CD4-positive, alpha-beta T cell (primary cell): Measurements from ENCODE around the gene FILIP1L. TPM values are rescaled to one million over a fixed set of nuclear protein-coding genes. Genes with fewer than 3 reads are reported as not detected.

Experiments used
- ATAC-seq: fragments of 200-7000 bp; cut with Tn5 transposase; one replicate; pipeline ENCODE4 v1.10.0; 2022; ENCODE audit warnings: mild to moderate bottlenecking; ENCODE audit not compliant: poor library complexity
- CTCF ChIA-PET: fragments of 350-600 bp; sonication (Branson Sonifier 250); formaldehyde crosslinking; loops from one replicate; lab custom pipeline; 2021; ENCODE audit warnings: antibody characterized with exemption, inconsistent platforms; lab: Charles Lee
- POLR2A ChIA-PET: fragments of 350-600 bp; sonication (Branson Sonifier 250); formaldehyde crosslinking; loops from one replicate; lab custom pipeline; 2021; ENCODE audit warnings: antibody characterized with exemption, inconsistent platforms; lab: Charles Lee
- DNase-seq, 14 experiments: peaks; one replicate each; pipeline ENCODE4 v3.0.0-alpha.2; 2013 to 2020; ENCODE audit warnings: mixed read lengths in 2 of 14
- H3K27ac ChIP-seq, 2 donors: one replicate each; pipeline versions ENCODE4 v1.5.1 to v1.7.0; 2013; ENCODE audit warnings: low read length in 2 of 2, low read depth in 1 of 2, mild to moderate bottlenecking in 1 of 2
- H3K27me3 ChIP-seq, 2 experiments: 1 replicate in 1 of 2; 2 replicates in 1 of 2; pipeline versions ENCODE4 v1.6.1 to v1.7.0; 2013; ENCODE audit warnings: low read length in 2 of 2, control low read depth in 1 of 2, mild to moderate bottlenecking in 1 of 2, moderate library complexity in 1 of 2; ENCODE audit not compliant: insufficient read depth in 2 of 2, control insufficient read depth in 1 of 2
- H3K36me3 ChIP-seq: one replicate; pipeline ENCODE4 v1.6.1; 2013; ENCODE audit warnings: low read length, control low read depth; ENCODE audit not compliant: insufficient read depth
- H3K4me1 ChIP-seq: one replicate; pipeline ENCODE4 v1.6.1; 2013; ENCODE audit warnings: low read length, control low read depth; ENCODE audit not compliant: insufficient read depth
- H3K4me3 ChIP-seq: one replicate; pipeline ENCODE4 v1.5.1; 2013; ENCODE audit warnings: mild to moderate bottlenecking, low read length, moderate library complexity
- H3K9me3 ChIP-seq, 2 experiments: 1 replicate in 1 of 2; 2 replicates in 1 of 2; pipeline versions ENCODE4 v1.6.1 to v1.7.0; 2013; ENCODE audit warnings: low read length in 2 of 2, mild to moderate bottlenecking in 2 of 2, control low read depth in 1 of 2, moderate library complexity in 1 of 2; ENCODE audit not compliant: control insufficient read depth in 1 of 2, insufficient read depth in 1 of 2
- H3K27ac Mint-ChIP-seq: one replicate; pipeline ENCODE4 v1.8.0; 2020; ENCODE audit warnings: mixed read lengths
- H3K27me3 Mint-ChIP-seq: one replicate; pipeline ENCODE4 v1.8.0; 2021; ENCODE audit warnings: mixed read lengths
- H3K36me3 Mint-ChIP-seq: one replicate; pipeline ENCODE4 v1.8.0; 2021; ENCODE audit warnings: low read depth, mixed read lengths
- H3K4me1 Mint-ChIP-seq: one replicate; pipeline ENCODE4 v1.8.0; 2021; ENCODE audit warnings: low read depth, mixed read lengths
- H3K4me3 Mint-ChIP-seq: one replicate; pipeline ENCODE4 v1.8.0; 2020; ENCODE audit warnings: mild to moderate bottlenecking, mixed read lengths
- H3K9me3 Mint-ChIP-seq: one replicate; pipeline ENCODE4 v1.8.0; 2020; ENCODE audit warnings: mixed read lengths
- intact Hi-C, 2 experiments: fragments of 100-400 bp; cut with DNase I in 1 of 2; cut with micrococcal nuclease in 1 of 2; formaldehyde crosslinking; loops; one replicate each; pipeline versions ENCODE4 v1.15.1 to v1.9.0; 2023 to 2025; cut with DNase I, micrococcal nuclease
- total RNA-seq, 174 experiments: library from RNA in 2 of 174; stranded (reverse) in 2 of 174; gene quantifications; one replicate each; pipeline ENCODE4 v1.2.3 and lab custom pipeline; 2021 to 2026
- TF ChIP-seq, protein P1 (sequence below): fragments of 200-600 bp; IDR thresholded peaks from one replicate; pipeline ENCODE4 v1.8.0; 2022; ENCODE audit warnings: antibody characterized with exemption, mild to moderate bottlenecking

Gene FILIP1L
- total RNA-seq, 2 experiments from 2014 or later, result 0.08 to 0.28 TPM

DNA sequence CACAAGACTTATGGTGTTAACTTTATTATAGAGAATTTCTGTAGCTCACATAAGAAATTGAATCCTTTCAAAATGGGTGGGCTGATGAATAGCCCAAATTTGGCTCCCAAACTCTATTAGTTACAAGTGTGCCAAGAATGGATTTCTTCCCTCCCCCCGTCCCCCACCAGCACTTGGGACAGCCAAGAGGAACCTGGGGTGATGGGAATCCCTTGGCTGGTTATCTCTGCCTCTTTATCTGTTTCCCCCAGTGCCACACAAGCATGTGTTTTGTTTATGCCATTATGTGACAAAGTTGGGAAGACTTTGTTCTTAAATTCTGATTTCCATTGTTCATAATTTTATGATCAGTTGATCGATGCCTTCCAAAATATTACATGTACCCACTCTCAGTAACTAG lies 268.3 kb downstream of the FILIP1L start:
- intact Hi-C loops, result no loop called here
- no peaks in the 10 kb centered on the region for H3K36me3 ChIP-seq
- POLR2A ChIA-PET, result no interaction called here
- no peaks in the 10 kb centered on the region for H3K36me3 Mint-ChIP-seq
- H3K4me1 Mint-ChIP-seq, result peaks cover 6% of the 10 kb centered on the region
- CTCF ChIA-PET, result interaction anchor here (1.2 kb wide), 1 partner anchor 223 kb away, joined by 3 read pairs; no protein-coding TSS in a partner anchor
- H3K4me1 ChIP-seq, result no peaks in the 10 kb centered on the region
- H3K27me3 ChIP-seq, result no peaks in the 10 kb centered on the region
- H3K9me3 ChIP-seq, result no peaks in the 10 kb centered on the region
- DNase-seq, result no peak
- ATAC-seq, result no peak
- TF ChIP-seq, protein P1, sequence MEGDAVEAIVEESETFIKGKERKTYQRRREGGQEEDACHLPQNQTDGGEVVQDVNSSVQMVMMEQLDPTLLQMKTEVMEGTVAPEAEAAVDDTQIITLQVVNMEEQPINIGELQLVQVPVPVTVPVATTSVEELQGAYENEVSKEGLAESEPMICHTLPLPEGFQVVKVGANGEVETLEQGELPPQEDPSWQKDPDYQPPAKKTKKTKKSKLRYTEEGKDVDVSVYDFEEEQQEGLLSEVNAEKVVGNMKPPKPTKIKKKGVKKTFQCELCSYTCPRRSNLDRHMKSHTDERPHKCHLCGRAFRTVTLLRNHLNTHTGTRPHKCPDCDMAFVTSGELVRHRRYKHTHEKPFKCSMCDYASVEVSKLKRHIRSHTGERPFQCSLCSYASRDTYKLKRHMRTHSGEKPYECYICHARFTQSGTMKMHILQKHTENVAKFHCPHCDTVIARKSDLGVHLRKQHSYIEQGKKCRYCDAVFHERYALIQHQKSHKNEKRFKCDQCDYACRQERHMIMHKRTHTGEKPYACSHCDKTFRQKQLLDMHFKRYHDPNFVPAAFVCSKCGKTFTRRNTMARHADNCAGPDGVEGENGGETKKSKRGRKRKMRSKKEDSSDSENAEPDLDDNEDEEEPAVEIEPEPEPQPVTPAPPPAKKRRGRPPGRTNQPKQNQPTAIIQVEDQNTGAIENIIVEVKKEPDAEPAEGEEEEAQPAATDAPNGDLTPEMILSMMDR, result no peak
- no peaks in the 10 kb centered on the region for H3K9me3 Mint-ChIP-seq
- no peaks in the 10 kb centered on the region for H3K27me3 Mint-ChIP-seq
- H3K27ac Mint-ChIP-seq, result no peak overlapping the region
- H3K4me3 ChIP-seq, result no peak overlapping the region
- H3K27ac ChIP-seq, result no peak overlapping the region
- no peak overlapping the region for H3K4me3 Mint-ChIP-seq

DNA sequence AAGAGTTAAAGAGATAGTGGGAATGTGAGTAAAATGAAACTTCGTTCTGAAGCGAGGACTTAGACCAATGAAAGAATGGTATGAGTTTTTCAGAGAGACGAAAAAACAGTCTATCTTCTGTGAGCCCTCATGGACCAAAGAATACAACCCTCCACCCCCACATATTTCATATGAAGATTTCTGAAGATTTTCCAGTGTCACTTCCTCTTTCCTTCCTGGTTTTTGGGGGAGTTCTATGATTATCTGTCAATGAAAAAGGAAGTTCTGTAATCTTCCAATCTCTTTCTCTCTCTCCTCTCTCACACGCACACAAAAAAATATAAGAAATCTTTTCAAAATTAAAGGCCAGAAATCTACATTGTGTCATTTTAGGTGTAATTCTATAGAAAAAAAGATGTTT lies 269.0 kb downstream of the FILIP1L start:
- CTCF ChIA-PET, result no interaction called here
- intact Hi-C loops, result no loop called here
- POLR2A ChIA-PET, result no interaction called here

DNA sequence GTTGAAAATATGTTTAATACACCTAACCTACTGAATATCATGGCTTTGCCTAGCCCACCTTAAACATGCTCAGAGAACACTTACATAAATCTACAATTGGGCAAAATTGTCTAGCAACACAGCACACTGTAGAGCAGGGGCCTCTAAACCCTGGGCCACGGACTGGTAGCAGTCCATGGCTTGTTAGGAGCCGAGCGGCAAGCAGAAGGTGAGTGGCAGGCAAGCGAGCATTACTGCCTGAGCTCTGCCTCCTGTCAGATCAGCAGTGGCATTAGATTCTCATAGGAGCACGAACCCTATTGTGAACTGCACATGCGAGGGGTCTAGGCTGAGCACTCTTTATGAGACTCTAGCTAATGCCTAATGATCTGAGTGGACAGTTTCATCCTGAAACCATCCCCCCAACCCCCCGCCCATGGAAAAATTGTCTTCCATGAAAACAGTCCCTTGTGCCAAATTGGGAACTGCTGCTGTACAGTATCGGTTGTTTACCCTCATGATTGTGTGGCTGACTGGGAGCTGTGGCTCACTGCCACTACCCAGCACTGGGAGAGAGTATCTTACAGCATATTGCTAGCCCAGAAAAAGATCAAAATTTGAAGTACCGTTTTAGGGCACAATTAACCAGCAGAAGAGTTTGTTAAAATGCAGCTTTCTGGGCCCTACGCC lies 270.6 kb downstream of the FILIP1L start:
- no peaks in the 10 kb centered on the region for H3K4me1 ChIP-seq
- H3K27me3 Mint-ChIP-seq, result no peaks in the 10 kb centered on the region
- ChIA-PET CTCF (interaction anchor here (1.0 kb wide), 3 partner anchors 9 to 225 kb away, joined by 3 read pairs; no protein-coding TSS in a partner anchor), POLR2A (no interaction called here)
- no peaks in the 10 kb centered on the region for H3K9me3 ChIP-seq
- no peak overlapping the region for H3K27ac ChIP-seq
- peaks cover 6% of the 10 kb centered on the region for H3K4me1 Mint-ChIP-seq
- no peak overlapping the region for H3K4me3 ChIP-seq
- no peaks in the 10 kb centered on the region for H3K36me3 Mint-ChIP-seq
- TF ChIP-seq, protein P1, result no peak
- no peak overlapping the region for H3K27ac Mint-ChIP-seq
- no peaks in the 10 kb centered on the region for H3K9me3 Mint-ChIP-seq
- H3K4me3 Mint-ChIP-seq, result no peak overlapping the region
- no peak for ATAC-seq
- DNase-seq, result no peak
- intact Hi-C loops, result no loop called here
- H3K27me3 ChIP-seq, result no peaks in the 10 kb centered on the region
- peaks cover 5% of the 10 kb centered on the region for H3K36me3 ChIP-seq

More for the DNA sequence above, 269.0 kb downstream of the FILIP1L start:
- peaks cover 5% of the 10 kb centered on the region for H3K36me3 ChIP-seq
- no peaks in the 10 kb centered on the region for H3K36me3 Mint-ChIP-seq
- H3K9me3 ChIP-seq, result no peaks in the 10 kb centered on the region
- H3K4me3 ChIP-seq, result no peak overlapping the region
- no peaks in the 10 kb centered on the region for H3K9me3 Mint-ChIP-seq
- H3K27ac Mint-ChIP-seq, result no peak overlapping the region
- ATAC-seq (no peak), DNase-seq (no peak)
- no peak overlapping the region for H3K4me3 Mint-ChIP-seq
- peaks cover 6% of the 10 kb centered on the region for H3K4me1 Mint-ChIP-seq
- TF ChIP-seq, protein P1, result no peak
- H3K27me3 Mint-ChIP-seq, result no peaks in the 10 kb centered on the region
- H3K27ac ChIP-seq, result no peak overlapping the region
- H3K27me3 ChIP-seq, result no peaks in the 10 kb centered on the region
- H3K4me1 ChIP-seq, result no peaks in the 10 kb centered on the region
